ENCODE results near the gene CD101.

Gene CD101

GRCh38 chr1:117059678-117060440 lies 58.3 kb downstream of the CD101 start, which contains the start of gene TTF2:
Gene TTF2 (plus strand): TSS chr1:117060326. CDS start chr1:117060347, 21 bp downstream.
- peak; percentile 84 for DNase-seq

- DNase-seq = peak; percentile 11
Measured at GRCh38 chr1:117060441-117061317, 59.1 kb downstream of the CD101 start.

GRCh38 chr1:117061986-117062415 lies 60.4 kb downstream of the CD101 start:
- DNase-seq = no peak

- no peak for DNase-seq
Measured at GRCh38 chr1:117066367-117066766, 64.8 kb downstream of the CD101 start.

- DNase-seq = no peak
Measured at GRCh38 chr1:117067533-117068370, 66.2 kb downstream of the CD101 start.

GRCh38 chr1:117068580-117068979 lies 67.0 kb downstream of the CD101 start:
- DNase-seq = no peak

GRCh38 chr1:117069220-117069844 lies 67.8 kb downstream of the CD101 start:
- no peak for DNase-seq

- no peak for DNase-seq
Measured at GRCh38 chr1:117070124-117070523, 68.6 kb downstream of the CD101 start.

- no peak for DNase-seq
Measured at GRCh38 chr1:117076648-117077047, 75.1 kb downstream of the CD101 start.

GRCh38 chr1:117077267-117077666 lies 75.7 kb downstream of the CD101 start:
- no peak for DNase-seq

- no peak for DNase-seq
Measured at GRCh38 chr1:117079737-117080136, 78.2 kb downstream of the CD101 start.

- DNase-seq = no peak
Measured at GRCh38 chr1:117084231-117084630, 82.7 kb downstream of the CD101 start.
